ENCODE results near the gene MPC1.
"Not testable (repeated sequence)": the region's sequence is repeated elsewhere in the genome, so short reads cannot be mapped to it uniquely, and the experiment has no call there.

The MPC1 gene

DNA sequence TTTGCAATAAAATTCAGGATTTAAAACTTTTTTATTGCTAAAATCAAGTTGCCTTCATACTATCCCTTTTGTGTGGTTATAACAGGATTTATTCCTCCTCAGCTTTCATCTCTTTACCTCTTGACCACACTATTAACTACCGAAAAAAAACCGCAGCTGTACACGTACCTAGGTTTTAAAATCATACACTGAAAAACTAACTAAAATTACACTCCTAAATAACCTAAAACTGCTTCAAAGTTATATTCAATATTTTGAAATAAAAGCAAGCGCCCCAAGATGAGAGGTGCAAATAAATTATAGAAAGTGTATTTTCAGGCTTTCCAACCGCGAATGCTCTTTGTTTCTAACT is 1.4 kb downstream of the MPC1 start:
- DNase-seq (ENCODE audit: low spot score): no peak

DNA sequence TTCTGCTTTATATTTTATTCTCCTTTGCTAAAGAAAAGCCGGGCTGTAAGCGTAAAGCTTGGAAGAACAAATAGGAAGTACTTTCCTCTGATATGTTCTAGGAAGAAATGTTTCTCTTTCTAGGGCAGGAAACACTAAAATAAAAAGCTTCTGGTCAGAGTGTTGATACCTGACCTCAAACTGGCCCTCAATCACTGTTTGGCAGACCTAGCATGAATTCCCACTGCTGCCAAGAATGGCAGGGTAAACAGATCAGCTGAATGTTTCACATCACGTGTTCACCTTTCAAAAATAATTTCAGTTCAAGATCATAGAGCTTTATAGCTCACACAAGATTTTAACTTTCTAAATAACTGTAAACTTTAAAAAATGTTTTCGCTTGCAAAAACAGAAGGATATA is 2.9 kb downstream of the MPC1 start:
- DNase-seq (ENCODE audit: low spot score): no peak

DNA sequence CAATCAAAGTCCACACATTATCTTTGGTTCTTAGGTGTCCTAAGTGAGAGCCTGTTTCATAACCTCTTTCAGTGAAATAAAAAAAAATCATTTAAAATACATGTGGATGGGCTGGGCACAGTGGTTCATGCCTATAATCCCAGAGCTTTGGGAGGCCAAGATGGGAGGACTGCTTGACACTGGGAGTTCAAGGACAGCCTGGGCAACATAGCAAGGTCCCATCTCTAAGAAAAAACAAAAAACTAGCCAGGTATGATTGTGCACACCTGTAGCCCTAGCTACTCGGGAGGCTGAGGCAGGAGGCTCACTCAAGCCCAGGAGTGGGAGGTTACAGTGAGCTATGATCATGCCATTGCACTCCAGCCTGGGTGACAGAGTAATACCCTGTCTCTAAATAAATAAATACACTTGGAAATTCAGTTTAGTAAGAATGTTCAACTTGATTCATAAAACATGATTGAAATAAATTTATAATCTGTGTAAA is 3.6 kb downstream of the MPC1 start:
- DNase-seq (ENCODE audit: low spot score): no peak

DNA sequence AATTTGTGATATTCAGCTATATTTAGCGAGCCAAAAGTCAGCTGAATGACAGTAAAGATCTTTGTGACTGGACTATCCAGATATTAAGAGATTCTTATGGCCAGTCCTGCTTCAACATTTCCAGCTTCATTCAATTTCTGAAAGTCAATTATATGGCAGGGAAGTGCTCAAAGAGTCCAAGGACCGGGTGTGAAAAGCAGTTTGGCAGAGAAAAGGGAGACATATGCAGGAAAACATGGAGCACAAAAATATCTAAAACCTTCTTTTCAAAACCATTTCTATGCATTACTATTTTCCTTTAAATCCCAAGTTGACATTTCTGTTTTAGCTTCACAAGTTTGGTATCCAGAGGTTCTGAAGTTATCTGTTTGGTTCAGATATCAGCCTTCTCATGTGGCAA is 5.0 kb downstream of the MPC1 start:
- no peak for DNase-seq (ENCODE audit: low spot score)

DNA sequence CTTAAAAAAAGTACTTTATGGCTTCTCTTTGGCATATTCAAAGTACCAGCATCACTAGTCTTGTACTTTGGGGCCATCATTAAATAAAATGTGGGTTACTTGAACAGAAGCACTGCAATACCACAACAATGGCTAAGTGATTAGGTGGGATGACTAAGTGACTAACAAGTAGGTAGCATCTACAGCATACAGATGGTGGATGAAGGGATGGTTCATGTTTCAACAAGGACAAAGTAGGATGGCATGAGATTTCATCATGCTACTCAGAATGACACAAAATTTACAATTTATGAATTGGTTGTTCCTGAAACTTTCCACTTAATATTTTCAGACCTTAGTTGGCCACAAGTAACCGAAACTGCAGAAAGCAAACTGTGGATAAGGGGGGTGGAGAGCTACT is 7.7 kb downstream of the MPC1 start:
- DNase-seq (ENCODE audit: low spot score): no peak

DNA sequence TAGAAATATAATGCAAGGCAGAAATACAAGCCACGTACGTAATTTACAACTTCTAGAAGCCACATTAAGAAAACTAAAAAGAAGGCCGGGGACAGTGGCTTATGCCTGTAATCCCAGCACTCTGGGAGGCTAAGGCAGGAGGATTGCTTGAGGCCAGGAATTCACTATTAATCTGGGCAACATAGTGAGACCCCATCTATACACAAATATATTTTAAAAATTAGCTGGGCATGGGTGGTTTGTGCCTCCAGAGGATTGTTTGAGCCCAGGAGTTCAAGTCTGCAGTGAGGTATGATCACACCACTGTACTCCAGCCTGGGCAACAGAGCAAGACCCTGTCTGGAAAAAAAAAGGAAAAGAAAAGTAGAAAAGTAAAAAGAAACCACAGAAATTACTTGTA is 12.3 kb downstream of the MPC1 start:
- no peak for DNase-seq (ENCODE audit: low spot score)

DNA sequence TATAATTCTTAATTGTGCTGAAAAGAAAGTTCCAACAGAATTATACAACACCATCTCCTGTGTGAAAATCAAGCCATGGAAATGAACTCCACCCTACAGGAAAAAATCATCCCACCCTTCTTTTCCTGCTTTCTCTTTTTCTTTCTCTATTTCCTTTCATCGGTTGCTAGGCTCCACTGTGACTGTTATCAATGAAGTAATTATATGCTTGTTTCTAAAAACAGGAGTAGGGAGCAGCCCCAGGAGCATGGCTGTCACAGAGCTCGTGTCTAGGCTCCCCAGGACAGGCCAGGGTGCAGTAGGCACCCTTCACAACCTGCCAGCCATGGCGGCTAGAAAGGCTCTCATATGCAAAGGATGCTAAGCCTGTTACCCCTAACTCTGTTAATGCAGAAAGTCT is 13.0 kb downstream of the MPC1 start:
- DNase-seq (ENCODE audit: low spot score): no peak

DNA sequence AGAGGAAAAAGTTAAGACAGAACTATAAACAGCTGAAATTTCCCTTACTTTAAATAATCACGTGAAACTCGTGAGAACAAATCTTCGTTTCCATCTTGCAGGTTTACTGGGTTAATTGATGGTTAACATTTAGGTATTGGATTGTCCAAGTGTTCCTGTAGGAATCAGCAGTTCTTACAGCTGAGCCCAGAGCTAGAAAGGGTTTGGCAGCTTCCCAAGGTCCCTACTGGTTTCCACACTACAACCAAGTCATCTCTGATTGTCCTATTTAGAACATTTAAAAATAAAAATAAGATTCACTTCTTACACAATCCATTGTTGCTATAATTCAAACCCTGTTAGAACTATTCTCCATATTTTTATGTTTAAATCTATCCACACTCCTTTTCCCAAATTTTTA is 15.8 kb downstream of the MPC1 start:
- DNase-seq (ENCODE audit: low spot score): no peak

DNA sequence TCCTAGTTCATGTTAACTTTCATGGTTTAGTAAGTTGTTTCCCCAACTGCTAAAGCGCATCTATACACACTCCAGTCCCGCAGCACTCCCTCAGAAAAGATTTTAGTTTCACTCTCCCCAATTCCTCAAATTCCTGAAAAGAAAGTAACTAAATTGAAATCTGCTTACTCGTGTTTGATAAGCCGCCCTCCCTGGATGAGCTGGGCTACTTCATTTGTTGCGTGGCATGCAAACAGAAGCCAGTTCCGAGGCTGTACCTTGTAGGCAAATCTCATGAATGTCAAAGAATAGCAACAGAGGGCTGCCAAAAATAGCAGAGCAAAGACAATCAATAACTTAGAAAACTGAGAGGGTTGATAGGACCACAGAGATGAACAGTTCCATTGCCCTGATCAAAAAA is 16.9 kb downstream of the MPC1 start:
- no peak for DNase-seq (ENCODE audit: low spot score)

DNA sequence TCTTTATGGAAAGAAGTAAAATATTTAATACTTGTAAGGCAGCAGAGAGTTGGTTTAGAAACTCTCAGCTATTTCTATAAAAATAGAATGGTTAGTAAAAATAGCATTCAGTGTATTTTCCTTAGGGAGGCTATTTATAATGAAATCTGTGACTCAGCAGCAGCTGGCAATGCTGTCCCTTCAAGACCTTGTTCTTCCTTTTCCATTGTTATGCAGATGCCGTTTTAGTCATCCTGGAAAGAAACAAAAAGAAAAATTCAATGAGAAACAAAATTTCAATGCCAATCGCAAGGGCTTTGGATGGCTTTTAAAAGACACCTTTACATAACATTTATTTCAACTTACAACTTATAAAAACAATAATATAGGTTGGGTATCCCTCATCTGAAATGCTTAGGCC is 17.5 kb downstream of the MPC1 start:
- DNase-seq (ENCODE audit: low spot score): no peak

DNA sequence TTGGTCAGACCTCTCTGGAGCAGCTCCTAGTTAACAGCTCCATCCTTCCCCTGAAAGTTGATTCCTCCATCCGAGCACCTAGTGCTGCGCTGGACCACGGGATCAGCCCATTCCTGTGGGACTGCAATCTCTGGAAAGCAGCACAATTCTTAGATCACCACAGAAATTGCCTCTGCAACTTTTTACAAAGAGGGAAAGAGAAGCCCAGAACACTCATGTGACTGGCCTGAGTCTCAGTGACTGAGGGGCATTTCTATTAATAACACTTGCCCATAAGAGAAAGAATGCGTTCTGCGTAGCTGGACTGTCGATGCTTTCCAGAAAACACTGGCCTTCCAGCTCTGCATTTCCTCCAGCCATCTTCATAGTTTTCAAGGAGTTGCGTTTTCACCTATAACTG is 18.3 kb downstream of the MPC1 start:
- DNase-seq (ENCODE audit: low spot score): no peak

DNA sequence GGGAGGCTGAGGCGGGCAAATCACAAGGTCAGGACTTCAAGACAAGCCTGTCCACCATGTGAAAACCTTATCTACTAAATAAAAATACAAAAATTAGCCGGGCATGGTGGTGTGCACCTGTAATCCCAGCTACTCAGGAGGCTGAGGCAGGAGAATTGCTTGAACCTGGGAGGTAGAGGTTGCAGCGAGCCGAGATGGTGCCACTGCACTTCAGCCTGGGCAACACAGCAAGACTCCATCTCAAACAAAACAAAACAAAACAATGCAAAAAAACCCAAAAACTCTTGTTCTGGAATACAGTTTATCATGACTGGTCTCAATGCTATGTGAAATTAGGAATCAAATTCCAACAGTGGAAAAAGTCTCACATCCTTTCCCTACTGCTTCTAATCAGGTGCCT is 20.3 kb downstream of the MPC1 start:
- DNase-seq (ENCODE audit: low spot score): not testable (repeated sequence)

DNA sequence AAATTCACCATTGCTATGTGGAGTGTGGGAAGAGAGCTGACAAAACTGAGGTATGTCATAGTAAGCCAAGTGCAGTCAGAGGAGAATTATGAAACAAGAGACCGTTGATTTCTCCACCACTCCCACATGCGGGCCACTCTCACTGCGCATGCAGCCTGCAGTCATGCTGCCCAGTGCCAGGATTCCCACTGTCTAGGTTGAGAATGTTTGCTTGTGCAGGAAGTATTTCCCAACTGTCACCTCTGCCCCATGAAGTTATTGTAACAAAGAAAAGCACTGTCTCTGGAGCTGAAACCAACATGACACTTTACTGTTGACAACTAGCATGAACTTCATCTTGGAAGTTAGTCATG is 21.7 kb downstream of the MPC1 start:
- no peak for DNase-seq (ENCODE audit: low spot score)

DNA sequence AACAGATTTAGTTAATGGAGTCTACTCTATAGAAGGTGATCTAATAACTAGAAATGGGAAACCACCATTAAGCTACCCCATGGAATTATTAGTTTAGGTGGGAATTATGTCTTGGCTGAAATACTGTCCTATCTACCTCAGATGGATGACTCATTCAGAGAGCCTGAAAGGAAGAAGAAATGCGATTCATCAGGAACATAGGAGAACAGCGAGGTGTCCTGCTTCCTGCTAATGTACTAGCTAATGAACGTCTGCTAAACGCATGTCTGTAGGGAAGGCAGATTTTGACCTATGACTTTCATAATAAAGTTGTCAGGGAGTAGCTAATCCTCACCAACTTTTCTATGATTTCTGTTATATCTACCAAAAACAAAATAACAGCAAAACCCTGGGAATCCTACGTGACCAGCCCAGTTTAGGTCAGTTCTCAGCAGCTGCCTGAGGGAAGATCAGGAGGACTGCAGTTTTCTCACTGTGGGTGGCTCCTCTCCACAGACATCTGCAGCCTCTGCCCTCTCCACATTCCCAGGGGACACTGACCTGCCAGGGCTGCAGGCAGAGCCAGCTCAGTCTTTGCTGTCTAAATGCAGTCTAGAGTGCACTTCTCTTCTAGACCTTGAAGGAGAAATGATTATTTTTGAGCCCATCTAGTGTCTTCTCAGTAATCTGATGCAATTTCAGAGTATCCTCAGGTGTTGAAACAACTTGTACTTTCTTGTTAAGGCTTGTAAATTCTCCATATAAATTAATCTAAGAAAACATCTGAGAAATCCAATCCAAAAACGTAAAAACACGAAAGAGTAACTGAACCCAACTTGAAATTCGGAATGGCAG is 22.3 kb downstream of the MPC1 start:
- DNase-seq (ENCODE audit: low spot score): no peak

DNA sequence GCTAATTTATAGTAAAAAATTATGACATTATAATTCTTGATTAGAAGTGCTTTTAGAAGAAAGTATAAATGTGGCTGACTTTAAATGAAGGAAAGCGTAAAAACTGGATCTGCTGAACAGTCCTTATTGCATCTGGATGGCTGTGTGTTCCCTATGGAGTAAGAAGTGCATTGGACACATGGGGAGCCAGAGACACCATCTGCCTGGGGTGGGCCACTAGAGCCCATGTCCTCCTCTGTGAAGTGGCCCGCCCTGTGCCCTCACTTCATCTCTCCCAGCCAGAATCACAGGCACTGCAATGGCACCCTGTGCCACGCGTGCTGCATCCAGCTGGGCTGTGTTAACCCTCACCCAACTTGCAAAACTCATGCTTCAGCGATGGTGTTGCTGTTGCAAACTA is 27.2 kb downstream of the MPC1 start:
- DNase-seq (ENCODE audit: low spot score): no peak

DNA sequence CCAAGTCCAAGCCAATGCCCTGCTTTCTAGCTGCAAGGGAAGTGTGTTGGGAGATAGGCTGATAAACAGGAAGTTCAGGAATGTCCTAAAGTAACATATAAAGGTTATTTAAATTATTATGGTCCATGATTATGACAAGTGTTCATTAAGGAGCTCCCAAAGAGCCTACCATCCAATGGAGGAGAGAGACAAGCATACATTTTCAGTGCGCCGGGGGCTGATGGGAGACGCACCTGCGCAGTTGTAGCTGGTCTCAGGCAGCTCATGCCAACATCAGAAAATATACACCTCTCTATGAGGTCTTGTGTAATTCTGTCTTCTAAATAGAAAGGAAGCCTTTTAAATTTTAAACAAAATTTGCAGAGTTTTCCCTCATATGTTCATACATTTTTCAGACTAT is 27.8 kb downstream of the MPC1 start:
- DNase-seq (ENCODE audit: low spot score): no peak

DNA sequence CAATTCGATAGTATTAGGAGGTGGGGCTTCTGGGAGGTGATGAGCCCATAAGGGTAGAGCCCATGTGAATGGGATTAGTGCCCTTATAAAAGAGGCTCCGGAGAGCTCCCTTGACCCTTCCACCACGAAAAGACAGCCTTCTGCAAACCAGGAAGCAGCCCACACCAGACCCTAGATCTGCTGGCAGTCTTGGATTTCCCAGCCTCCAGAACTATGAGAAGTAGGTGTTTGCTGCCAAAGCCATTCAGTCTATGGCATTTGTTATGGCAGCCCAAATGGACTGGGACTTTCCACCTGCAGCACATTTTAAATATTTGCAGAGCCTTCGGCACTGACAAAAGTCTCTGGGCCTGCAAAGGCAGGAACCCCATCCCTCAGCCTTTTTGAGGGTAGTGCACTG is 28.6 kb downstream of the MPC1 start:
- no peak for DNase-seq (ENCODE audit: low spot score)

DNA sequence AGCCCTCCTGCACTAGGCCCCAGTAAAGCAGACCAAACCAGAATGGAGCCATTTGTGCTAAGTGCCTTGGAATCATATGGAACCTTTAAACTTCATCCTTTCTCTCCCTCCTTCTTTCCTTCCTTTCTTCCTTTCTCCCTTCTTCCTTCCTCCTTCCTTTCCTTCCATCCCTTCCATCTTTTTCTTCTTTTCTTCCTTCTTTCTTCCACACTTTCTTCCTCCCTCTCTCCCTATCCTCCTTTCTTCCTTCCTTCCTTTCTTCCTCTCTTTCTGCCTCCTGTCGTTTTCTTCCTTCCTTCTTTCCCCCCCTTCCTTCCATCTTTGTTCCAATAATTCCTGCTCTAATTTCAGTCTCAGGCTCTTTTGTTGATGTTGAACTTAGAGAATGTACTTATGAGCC is 29.2 kb downstream of the MPC1 start:
- DNase-seq (ENCODE audit: low spot score): no peak

DNA sequence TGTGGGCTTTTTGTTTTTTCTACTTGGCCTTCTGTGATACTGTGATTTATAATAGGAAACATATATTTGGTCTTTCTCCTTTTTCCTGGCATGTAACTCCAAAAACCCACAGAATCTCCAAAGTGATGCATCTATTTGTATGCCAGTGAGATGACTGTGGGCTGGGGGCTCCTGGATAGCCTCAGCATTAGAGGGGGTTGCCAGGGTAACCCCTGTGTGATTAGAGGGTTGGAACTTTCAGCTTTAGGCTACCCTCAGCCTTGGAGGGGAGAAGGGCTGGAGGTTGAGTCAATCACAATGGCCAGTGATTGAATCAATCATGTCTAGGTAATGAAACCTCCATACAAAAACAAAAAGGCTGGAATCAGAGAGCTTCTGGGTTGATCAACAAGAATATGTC is 29.8 kb downstream of the MPC1 start:
- DNase-seq (ENCODE audit: low spot score): no peak

DNA sequence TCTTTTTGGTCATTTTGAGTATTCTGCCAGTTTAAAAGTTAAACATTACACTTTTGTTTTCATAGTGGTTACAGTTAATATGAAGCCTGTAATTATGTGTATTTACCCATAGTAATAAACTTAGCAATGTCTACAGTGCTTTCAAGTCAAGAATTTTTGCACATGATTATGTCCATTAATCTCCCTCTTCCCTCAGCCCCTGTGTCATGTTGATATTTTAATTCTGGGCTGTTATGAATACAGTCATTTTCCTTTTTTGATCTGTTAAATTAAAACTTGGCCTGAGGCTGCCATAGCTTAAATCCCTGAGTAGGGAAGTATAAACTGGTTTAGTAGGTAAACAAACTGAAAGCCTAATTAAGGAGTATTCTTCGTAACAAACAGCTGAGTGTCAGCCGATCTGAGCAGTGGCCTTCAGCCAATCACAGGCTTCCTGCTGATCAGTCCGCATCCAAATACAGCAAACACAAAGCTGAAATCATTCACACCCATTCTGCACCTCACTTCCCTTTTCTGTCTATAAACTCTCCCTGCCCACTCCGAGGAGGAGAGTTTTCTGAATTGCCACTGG is 30.9 kb downstream of the MPC1 start:
- DNase-seq (ENCODE audit: low spot score): no peak

DNA sequence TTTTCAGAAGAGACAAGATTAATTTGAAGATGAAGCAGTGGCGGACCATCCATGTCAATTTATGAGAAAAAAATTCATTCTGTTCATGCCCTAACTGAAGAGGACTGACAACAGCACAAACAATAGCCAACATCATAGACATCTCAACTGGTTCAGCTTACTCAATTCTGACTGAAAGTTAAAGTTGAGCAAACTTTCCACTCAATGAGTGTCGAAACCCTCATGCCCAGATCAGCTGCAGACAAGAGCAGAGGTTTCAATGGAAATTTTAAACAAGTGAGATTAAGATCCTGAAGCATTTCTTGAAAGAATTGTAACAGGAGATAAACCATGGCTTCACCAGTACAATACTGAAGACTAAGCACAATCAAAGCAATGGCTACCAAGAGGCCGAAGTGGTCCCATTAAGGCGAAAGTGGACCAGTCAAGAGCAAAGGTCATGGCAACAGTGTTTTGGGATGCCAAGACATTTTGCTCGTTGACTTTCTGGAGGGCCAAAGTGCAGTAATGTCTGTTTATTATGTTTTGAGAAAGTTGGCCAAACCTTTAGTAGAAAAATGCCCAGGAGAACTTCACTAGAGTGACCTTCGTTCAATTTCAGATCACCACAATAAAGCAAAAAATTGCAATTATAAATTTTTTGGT is 34.3 kb downstream of the MPC1 start:
- DNase-seq (ENCODE audit: low spot score): no peak

DNA sequence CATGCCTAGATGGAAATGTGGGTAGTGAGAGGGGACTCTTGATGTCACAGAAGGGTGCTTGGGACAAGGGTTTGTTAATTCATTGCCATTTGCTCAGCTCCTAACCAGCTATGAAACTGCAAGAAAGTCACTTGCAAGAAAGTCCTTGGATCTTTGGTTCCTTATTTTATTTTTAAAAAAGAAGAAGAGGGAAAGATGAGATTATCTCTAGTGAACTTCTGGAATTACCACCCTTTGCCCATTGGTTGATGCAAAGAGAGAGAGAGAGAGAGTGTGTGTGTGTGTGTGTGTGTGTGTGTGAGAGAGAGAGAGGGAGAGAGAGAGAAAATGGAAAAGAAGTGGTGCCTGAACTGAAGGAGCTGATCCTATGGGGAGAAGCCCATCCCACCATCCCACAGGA is 35.8 kb downstream of the MPC1 start:
- no peak for DNase-seq (ENCODE audit: low spot score)

DNA sequence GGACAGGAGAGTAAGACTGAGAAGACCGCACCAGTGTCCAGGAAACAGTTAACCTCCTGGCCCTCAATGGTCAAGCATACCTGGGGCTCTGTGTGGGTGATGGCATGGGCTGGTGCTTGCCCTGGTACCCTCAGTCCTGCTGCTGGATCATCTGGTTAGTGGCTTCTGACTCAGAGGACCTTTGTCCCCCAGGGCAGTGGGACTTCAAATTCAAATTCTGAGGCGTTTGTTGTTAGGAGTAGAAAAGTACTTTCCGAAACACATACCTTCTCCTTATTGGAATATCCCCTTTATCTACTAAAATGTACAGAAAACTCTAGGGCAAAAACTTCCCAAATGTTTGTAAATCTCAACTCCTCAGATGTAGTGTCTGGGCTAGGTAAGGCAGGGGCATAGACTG is 36.3 kb downstream of the MPC1 start:
- no peak for DNase-seq (ENCODE audit: low spot score)

DNA sequence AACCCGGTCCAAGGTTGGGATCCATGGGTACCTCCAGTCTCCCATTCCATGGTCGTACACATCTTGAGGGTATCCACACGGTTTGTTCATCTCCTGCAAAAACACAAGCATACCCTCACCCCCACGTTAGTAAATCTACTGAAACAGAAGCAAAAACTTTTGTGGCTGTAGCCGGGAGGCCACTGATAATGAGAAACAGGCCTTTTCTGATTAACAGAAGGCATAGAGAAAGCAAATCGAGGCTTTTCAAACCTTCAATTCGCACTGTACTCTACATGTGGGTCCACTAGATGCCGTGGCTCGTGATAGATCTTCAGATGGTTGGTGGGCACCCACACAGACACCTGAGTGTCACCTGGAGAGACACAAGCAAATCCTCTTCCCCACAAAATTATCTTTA is 37.1 kb downstream of the MPC1 start:
- not testable (repeated sequence) for DNase-seq (ENCODE audit: low spot score)
